Mesenchymal stem cell (in vitro differentiated cells and primary cell): Measurements from ENCODE around the gene COBLL1.
"Not testable (repeated sequence)": the region's sequence is repeated elsewhere in the genome, so short reads cannot be mapped to it uniquely, and the experiment has no call there.

Experiments used
- DNase-seq: peaks from one replicate; pipeline ENCODE4 v3.0.0-alpha.2; 2013
- H2AFZ ChIP-seq: one replicate; pipeline ENCODE4 v1.6.1; 2013; ENCODE audit warnings: low read depth, mild to moderate bottlenecking, control low read depth, inconsistent platforms, low read length, moderate library complexity
- H2AK5ac ChIP-seq: 2 replicates; pipeline ENCODE4 v1.6.1; 2013; ENCODE audit warnings: low read length, moderate library complexity, mild to moderate bottlenecking, inconsistent platforms; ENCODE audit not compliant: severe bottlenecking
- H2BK120ac ChIP-seq: one replicate; pipeline ENCODE4 v1.6.1; 2013; ENCODE audit warnings: low read depth, mild to moderate bottlenecking, inconsistent platforms, low read length, moderate library complexity
- H2BK12ac ChIP-seq, 2 experiments: one replicate each; pipeline ENCODE4 v1.6.1; 2013; ENCODE audit warnings: inconsistent platforms in 2 of 2, low read length in 2 of 2, mild to moderate bottlenecking in 2 of 2, moderate library complexity in 2 of 2, control low read depth in 1 of 2
- H2BK15ac ChIP-seq: one replicate; pipeline ENCODE4 v1.6.1; 2013; ENCODE audit warnings: mild to moderate bottlenecking, low read depth, inconsistent platforms; ENCODE audit not compliant: poor library complexity, severe bottlenecking
- H2BK5ac ChIP-seq: 2 replicates; pipeline ENCODE4 v1.6.1; 2013; ENCODE audit warnings: low read depth, mild to moderate bottlenecking, low read length, control low read depth, inconsistent platforms; ENCODE audit not compliant: poor library complexity, severe bottlenecking
- H3K14ac ChIP-seq, 2 experiments: one replicate each; pipeline ENCODE4 v1.6.1; 2013; ENCODE audit warnings: inconsistent platforms in 2 of 2, low read length in 2 of 2, control low read depth in 1 of 2, mild to moderate bottlenecking in 1 of 2, moderate library complexity in 1 of 2
- H3K18ac ChIP-seq, 2 experiments: one replicate each; pipeline ENCODE4 v1.6.1; 2013; ENCODE audit warnings: inconsistent platforms in 2 of 2, low read length in 2 of 2, control low read depth in 1 of 2, low read depth in 1 of 2, mild to moderate bottlenecking in 1 of 2
- H3K23ac ChIP-seq, 2 experiments: one replicate each; pipeline ENCODE4 v1.6.1; 2013; ENCODE audit warnings: inconsistent platforms in 2 of 2, low read length in 2 of 2, mild to moderate bottlenecking in 2 of 2, moderate library complexity in 2 of 2, control low read depth in 1 of 2
- H3K27ac ChIP-seq: 2 replicates; pipeline ENCODE4 v1.5.1; 2013; ENCODE audit warnings: mild to moderate bottlenecking, moderate library complexity, low read length, control low read depth, inconsistent platforms; ENCODE audit not compliant: poor library complexity, severe bottlenecking
- H3K27me3 ChIP-seq, 2 experiments: 2 replicates each; pipeline versions ENCODE4 v1.6.1 to v1.7.0; 2013; ENCODE audit warnings: low read length in 2 of 2, mild to moderate bottlenecking in 2 of 2, moderate library complexity in 2 of 2, control low read depth in 1 of 2, inconsistent platforms in 1 of 2; ENCODE audit not compliant: control insufficient read depth in 1 of 2, insufficient read depth in 1 of 2
- H3K36me3 ChIP-seq, 2 experiments: 2 replicates each; pipeline versions ENCODE4 v1.6.1 to v1.7.0; 2013; ENCODE audit warnings: low read length in 2 of 2, control low read depth in 1 of 2, inconsistent platforms in 1 of 2, low read depth in 1 of 2, mild to moderate bottlenecking in 1 of 2; ENCODE audit not compliant: insufficient read depth in 2 of 2, control insufficient read depth in 1 of 2
- H3K4ac ChIP-seq, 2 experiments: one replicate each; pipeline ENCODE4 v1.6.1; 2013; ENCODE audit warnings: inconsistent platforms in 2 of 2, low read length in 2 of 2, mild to moderate bottlenecking in 2 of 2, moderate library complexity in 2 of 2, control low read depth in 1 of 2, low read depth in 1 of 2
- H3K4me1 ChIP-seq: 2 replicates; pipeline ENCODE4 v1.6.1; 2013; ENCODE audit warnings: low read depth, low read length, control low read depth; ENCODE audit not compliant: control insufficient read depth, insufficient read depth
- H3K4me2 ChIP-seq: 2 replicates; pipeline ENCODE4 v1.6.1; 2013; ENCODE audit warnings: low read length, mild to moderate bottlenecking, inconsistent platforms; ENCODE audit not compliant: poor library complexity, severe bottlenecking
- H3K4me3 ChIP-seq, 2 experiments: 2 replicates each; pipeline versions ENCODE4 v1.5.1 to v1.7.0; 2013; ENCODE audit warnings: low read length in 2 of 2, mild to moderate bottlenecking in 2 of 2, control low read depth in 1 of 2, low read depth in 1 of 2; ENCODE audit not compliant: insufficient read depth in 1 of 2
- H3K79me1 ChIP-seq: replicated peaks from 2 replicates; pipeline ENCODE4 v1.6.1; 2013; ENCODE audit warnings: mild to moderate bottlenecking, control low read depth, low read length, inconsistent platforms; ENCODE audit not compliant: poor library complexity, severe bottlenecking
- H3K9ac ChIP-seq: 2 replicates; pipeline ENCODE4 v1.7.0; 2013; ENCODE audit warnings: mild to moderate bottlenecking, low read length, moderate library complexity
- H3K9me3 ChIP-seq: 2 replicates; pipeline ENCODE4 v1.7.0; 2013; ENCODE audit warnings: mild to moderate bottlenecking, low read length; ENCODE audit not compliant: control insufficient read depth
- H4K8ac ChIP-seq: one replicate; pipeline ENCODE4 v1.6.1; 2013; ENCODE audit warnings: inconsistent platforms, mild to moderate bottlenecking, low read length, moderate library complexity
- H4K91ac ChIP-seq: one replicate; pipeline ENCODE4 v1.6.1; 2013; ENCODE audit warnings: mild to moderate bottlenecking, low read length, inconsistent platforms
- WGBS: methylation state at CpG from one replicate; pipeline ENCODE4 v1.1.7; 2013; ENCODE audit warnings: mixed read lengths; 5-methylcytosine and 5-hydroxymethylcytosine counted together

Gene COBLL1

GRCh38 chr2:164710837-164711765 is 130.5 kb downstream of the COBLL1 start:
- no peak overlapping the region for H2BK12ac ChIP-seq
- H3K27me3 ChIP-seq: no peaks in the 10 kb centered on the region
- no peak overlapping the region for H3K14ac ChIP-seq
- H3K9ac ChIP-seq: no peak overlapping the region
- peak overlapping the region; percentile 50 for H2AK5ac ChIP-seq
- DNase-seq: no peak
- no peak overlapping the region for H3K4me3 ChIP-seq
- H3K4me1 ChIP-seq: peaks cover 1% of the 10 kb centered on the region
- H3K36me3 ChIP-seq: peaks cover 0 to 7% of the 10 kb centered on the region in 2 experiments
- WGBS: over 99% methylated on average over 6 of the region's 6 CpGs
- no peak overlapping the region for H3K4ac ChIP-seq
- no peaks in the 10 kb centered on the region for H3K9me3 ChIP-seq
- peak overlapping the region; percentile 93 for H3K27ac ChIP-seq
- H3K18ac ChIP-seq: no peak overlapping the region
- H3K23ac ChIP-seq: no peak overlapping the region
- H2AFZ ChIP-seq: no peak overlapping the region
- no peak overlapping the region for H4K8ac ChIP-seq
- no peak overlapping the region for H4K91ac ChIP-seq
- H2BK15ac ChIP-seq: no peak overlapping the region
- no peak overlapping the region for H2BK120ac ChIP-seq
- H2BK5ac ChIP-seq: peak overlapping the region; percentile 69
- H3K79me1 ChIP-seq: peaks cover 4% of the 10 kb centered on the region
- H3K4me2 ChIP-seq: no peak overlapping the region

DNA sequence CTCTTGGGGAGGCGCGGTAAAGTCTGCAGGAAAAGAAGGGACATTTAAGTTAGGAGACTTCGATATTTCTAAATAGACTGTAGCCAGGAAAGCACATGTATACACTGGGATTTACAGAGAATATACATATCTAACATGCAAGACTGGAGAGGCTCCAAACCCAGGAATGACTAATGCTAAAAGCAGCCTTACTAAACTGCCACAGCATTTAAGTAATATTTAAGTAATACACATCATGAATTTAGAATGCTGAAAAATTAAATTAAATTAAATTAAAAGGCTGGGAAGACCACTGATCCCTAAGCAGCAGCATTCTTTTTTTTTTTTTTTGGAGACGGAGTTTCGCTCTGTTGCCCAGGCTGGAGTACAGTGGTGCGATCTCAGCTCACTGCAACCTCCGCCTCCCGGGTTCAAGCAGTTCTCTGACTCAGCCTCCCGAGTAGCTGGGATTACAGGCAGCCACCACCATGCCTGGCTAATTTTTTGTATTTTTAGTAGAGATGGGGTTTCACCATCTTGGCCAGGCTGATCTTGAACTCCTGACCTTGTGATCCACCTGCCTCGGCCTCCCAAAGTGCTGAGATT is 131.3 kb downstream of the COBLL1 start:
- H3K4me1 ChIP-seq, H3K23ac ChIP-seq, H2BK15ac ChIP-seq, H3K4me2 ChIP-seq, H3K4ac ChIP-seq, H3K4me3 ChIP-seq, H4K8ac ChIP-seq, H3K14ac ChIP-seq, H3K9ac ChIP-seq, H2BK120ac ChIP-seq, H2AFZ ChIP-seq, H3K18ac ChIP-seq, H3K9me3 ChIP-seq, H3K27me3 ChIP-seq, H2BK12ac ChIP-seq, H3K79me1 ChIP-seq, H4K91ac ChIP-seq: not testable (repeated sequence)
- Histone ChIP-seq H3K36me3 (peaks cover 0 to 11% of the 10 kb centered on the region in 2 experiments), H2AK5ac (peak overlapping the region; percentile 50), H3K27ac (peak overlapping the region; percentile 93), H2BK5ac (peak overlapping the region; percentile 69)
- peak; percentile 68 for DNase-seq
- WGBS: 88% methylated on average over 6 of the region's 10 CpGs

DNA sequence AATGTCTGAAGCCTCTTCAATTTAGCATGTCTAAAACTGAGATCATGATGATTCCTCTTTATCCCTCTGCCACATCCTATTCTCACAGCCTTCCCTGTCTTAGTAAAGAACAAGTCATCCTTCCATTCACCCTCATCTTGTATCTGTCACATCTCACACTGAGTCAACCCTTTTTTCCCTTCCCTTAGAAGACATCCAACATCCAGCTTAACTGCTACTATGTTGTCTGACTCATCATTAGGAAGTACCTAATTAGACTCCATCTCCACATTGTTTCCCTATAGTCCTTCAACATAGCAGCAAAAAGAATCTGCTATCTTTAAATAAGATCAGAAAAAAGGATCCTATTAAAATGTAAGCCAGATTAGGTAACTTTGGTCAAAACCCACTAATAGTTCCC is 135.1 kb downstream of the COBLL1 start:
- Histone ChIP-seq H4K8ac (no peak overlapping the region), H3K79me1 (peaks cover 10% of the 10 kb centered on the region), H3K4me3 (no peak overlapping the region), H3K4ac (no peak overlapping the region), H2AK5ac (peak overlapping the region; percentile 57), H2BK15ac (no peak overlapping the region), H3K36me3 (peaks cover 0 to 15% of the 10 kb centered on the region in 2 experiments), H3K23ac (no peak overlapping the region), H2BK12ac (no peak overlapping the region), H2BK120ac (no peak overlapping the region), H3K27ac (peak overlapping the region; percentile 63), H4K91ac (no peak overlapping the region), H3K14ac (no peak overlapping the region), H3K4me2 (no peak overlapping the region), H2AFZ (no peak overlapping the region), H3K9ac (no peak overlapping the region), H2BK5ac (no peak overlapping the region), H3K18ac (peak overlapping the region in 1 of 2 experiments; percentile 60), H3K9me3 (no peaks in the 10 kb centered on the region), H3K27me3 (no peaks in the 10 kb centered on the region), H3K4me1 (peaks cover 4% of the 10 kb centered on the region)
- peak; percentile 74 for DNase-seq

DNA sequence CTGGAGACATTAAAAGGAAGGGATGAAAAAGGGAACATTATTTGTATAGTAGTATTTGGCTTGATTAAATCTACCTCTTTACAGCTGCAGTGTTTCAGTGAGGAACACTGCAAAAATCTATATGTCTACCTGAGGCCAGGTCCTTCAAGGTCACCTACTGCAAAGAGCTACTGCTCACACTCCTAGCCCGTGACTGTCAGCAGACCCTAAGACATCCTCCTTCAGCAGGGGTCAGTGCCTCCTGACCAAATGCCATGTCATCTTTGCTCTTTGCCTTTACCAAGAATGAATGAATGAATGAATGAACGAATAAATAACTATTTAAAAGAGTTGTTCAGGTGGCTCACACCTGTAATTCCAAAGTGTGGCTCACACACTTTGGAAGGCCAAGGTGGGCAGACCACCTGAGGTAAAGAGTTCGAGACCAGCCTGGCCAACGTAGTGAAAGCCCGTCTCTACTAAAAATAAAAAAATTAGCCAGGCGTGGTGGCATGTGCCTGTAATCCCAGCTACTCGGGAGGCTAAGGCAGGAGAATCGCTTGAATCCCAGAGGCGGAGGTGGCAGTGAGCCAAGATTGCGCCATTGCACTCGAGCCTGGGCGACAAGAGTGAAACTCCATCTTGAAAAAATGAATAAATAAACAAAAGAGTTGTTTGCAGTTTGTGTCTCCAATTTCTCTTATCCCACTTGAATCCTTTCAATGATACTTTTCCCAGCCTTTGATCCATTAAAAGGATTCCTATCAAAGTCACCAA is 136.0 kb downstream of the COBLL1 start:
- Histone ChIP-seq H3K4me1 (peaks cover 4% of the 10 kb centered on the region), H4K91ac (no peak overlapping the region), H3K9ac (no peak overlapping the region), H3K36me3 (peaks cover 0 to 15% of the 10 kb centered on the region in 2 experiments), H3K14ac (no peak overlapping the region), H3K23ac (no peak overlapping the region), H3K27ac (no peak overlapping the region), H3K18ac (no peak overlapping the region), H3K79me1 (peaks cover 11% of the 10 kb centered on the region), H2BK12ac (no peak overlapping the region), H2BK15ac (no peak overlapping the region), H3K4me2 (no peak overlapping the region), H2BK5ac (no peak overlapping the region), H3K4me3 (no peak overlapping the region), H3K9me3 (no peaks in the 10 kb centered on the region), H2AFZ (no peak overlapping the region), H3K27me3 (no peaks in the 10 kb centered on the region), H2AK5ac (no peak overlapping the region), H4K8ac (no peak overlapping the region), H2BK120ac (no peak overlapping the region), H3K4ac (no peak overlapping the region)
- WGBS: 85% methylated on average over 12 of the region's 12 CpGs
- DNase-seq: no peak
